Adipose tissue (tissue), 3 donors: ENCODE measurements around the gene CCDC169. TPM values are rescaled to one million over a fixed set of nuclear protein-coding genes. Genes with fewer than 3 reads are reported as not detected.

Source experiments
- H3K27ac ChIP-seq: one replicate; pipeline ENCODE4 v1.5.1; 2013; ENCODE audit warnings: low read depth, low read length
- WGBS, 3 donors: extraction: QIAGEN DNeasy Blood & Tissue Kit; methylation state at CpG; one replicate each; pipeline ENCODE4 v1.1.7; 2013; 5-methylcytosine and 5-hydroxymethylcytosine counted together
- polyA plus RNA-seq, 3 donors: library from polyadenylated mRNA; stranded (reverse); fragments of 200-250 nt; gene quantifications; one replicate each; pipeline ENCODE4 v1.2.3, GENCODE V29; 2013
- donor health status: healthy with polysubstance abuse.
- donor health status: Bipolar disorder and iron deficiency.
- donor health status: healthy.

CCDC169 gene
- polyA plus RNA-seq, 3 donors = 0.21 to 0.79 (median 0.24) TPM

DNA sequence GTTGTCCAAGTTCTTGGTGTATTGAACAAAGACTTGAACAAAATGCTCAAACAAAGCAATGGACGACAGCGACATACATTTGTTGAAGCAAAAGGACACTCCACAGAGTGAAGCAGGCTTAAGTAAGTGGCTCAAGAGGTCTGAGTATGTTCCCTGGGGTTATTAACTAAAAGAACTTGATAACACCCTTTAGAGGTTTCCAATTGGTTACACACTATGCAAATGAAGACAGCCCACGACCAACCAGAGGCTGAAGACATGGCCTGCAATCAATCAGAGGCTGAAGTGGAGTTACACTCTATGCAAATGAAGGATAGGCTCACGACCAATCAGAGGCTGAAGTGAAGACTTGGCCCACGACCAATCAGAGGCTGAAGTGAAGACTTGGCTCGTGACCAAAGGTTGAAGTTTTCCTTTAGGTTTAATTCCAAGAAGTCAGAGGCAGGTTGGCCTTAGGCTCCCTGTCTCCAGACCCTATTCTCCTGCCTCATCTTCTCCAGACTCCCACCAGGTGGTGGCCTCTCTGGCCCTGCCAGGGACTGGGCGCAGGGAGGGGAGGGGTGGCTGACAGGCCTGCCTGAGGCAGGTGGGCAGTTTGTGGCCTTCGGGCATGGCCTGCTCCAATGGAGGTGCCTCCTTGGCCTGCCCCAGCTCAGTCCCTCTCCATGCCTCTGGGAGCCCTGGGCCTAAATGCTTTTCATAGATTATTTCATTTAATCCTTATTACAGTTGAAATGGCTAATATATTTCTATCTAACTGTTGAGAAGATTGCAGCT is 38.1 kb downstream of the CCDC169 start:
- WGBS, 3 donors = 88 to 90% (median 90%) methylated on average over 8 of the region's 8 CpGs
- H3K27ac ChIP-seq = no peak overlapping the region

DNA sequence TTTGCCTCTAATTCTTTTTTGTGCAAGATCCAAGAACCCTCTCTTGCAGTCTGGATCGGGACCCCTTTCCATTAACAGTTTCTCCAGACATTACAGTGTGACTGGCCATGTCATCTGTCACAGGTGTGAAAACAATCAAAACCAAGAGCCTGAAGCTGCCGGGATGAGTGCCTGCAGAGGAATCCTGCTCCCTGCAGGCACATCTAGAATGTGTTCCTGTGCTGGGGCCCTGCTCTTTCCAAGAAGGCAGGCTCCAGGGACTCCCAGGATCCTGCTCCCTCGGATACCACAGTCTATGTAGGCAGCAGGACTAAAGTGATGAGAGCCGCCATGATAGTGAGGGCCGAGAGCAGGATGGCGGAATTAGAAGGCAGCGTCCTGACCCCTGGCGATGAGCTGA is 38.8 kb downstream of the CCDC169 start:
- 70 to 86% (median 84%) methylated on average over 8 of the region's 8 CpGs for WGBS, 3 donors
- no peak overlapping the region for H3K27ac ChIP-seq

DNA sequence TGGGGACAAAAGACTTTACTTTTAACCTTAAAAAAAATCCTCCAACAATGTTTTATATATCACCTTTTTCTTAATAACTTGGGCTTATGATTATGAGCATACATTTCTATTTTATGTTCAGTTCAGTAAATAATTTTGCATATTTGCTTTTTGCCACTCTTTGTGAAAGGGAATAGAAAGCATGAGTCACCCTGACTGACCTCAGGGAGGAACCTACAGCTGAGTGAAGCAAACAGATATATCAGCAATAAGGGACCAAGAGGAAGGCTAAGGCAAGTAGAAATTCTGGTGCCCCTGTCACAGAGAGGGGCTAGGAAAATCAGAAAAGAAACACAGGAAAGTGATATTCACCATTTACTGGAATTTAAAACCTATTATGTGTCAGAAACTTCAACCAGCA is 46.1 kb downstream of the CCDC169 start:
- H3K27ac ChIP-seq = no peak overlapping the region

DNA sequence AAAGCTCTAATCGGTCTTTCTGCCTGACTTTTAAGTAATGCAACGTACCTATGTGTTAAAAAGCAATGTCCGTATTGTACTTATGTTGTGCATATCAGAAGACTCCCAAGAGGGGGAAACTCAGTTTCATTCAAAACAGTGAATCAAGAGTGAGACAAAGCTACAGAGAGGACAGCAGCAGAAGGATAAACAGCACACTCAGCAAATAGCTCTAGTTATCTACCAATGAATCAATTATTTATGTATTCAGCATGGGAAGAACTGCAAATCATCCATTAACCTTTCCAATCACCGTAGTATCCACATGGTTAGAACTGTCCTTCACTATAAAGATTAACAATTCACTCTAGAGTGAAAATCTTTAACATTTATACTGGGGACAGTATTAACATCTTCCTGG is 46.6 kb downstream of the CCDC169 start:
- no peak overlapping the region for H3K27ac ChIP-seq
- WGBS, 3 donors = 79 to 83% (median 80%) methylated on average over 4 of the region's 4 CpGs

DNA sequence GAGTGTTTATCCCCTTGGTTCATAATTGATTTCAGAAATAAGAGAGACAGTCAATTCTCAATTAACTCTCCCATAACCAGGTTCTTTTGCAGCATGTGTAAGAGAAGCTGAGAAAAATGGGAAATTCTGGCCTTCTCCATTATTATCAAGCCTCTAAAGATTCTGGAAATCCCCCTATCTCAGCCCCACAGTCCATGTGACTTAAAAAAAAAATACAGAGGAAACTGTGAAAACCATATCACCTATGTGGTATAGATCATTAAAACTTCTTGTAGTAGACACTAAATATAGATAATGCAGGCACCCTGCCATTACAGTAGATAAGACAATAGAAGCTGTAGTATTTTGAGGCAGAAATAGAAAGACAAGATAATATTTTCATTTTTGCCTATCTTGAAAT is 48.9 kb downstream of the CCDC169 start:
- H3K27ac ChIP-seq = no peak overlapping the region

DNA sequence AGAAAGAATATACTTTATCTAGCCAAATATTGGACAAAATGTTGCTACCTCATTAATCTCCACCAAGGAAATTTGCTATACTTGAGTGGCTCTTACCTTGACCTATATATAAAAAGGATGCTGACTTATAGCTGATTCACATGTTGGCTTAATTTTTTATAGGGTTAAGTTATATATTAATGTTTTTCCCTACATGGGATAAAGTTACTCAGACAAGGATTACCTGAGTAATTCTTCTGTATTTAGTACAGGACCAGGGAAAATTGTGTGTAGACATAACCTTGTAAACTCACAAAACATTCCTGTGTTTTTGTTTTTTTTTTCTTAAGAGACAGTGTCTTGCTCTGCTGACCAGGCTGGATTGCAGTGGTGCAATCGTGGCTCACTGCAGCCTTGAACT is 52.6 kb downstream of the CCDC169 start:
- WGBS, 3 donors = 64 to 78% (median 65%) methylated on average over 1 of the region's 1 CpG
- no peak overlapping the region for H3K27ac ChIP-seq

DNA sequence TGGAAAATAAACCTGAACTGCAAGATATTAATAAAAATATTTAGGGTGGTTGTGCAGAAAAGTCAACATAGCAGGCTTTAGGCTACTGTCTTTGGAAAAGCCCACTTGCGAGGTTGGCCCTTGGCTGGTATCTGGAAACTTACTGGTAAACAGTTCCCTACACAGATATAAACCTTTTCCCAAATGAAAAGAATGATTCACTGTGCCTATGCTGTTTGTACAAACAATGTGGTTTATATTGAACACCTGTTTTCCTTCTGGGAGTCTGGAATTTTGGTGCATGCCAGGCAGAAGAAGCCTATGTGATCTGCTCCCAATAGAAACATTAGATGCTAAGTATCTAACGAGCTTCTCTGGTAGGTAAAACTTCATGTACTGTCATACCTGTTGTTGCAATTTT is 53.5 kb downstream of the CCDC169 start:
- H3K27ac ChIP-seq = no peak overlapping the region
- WGBS, 3 donors = 82 to 84% (median 83%) methylated on average over 2 of the region's 2 CpGs

DNA sequence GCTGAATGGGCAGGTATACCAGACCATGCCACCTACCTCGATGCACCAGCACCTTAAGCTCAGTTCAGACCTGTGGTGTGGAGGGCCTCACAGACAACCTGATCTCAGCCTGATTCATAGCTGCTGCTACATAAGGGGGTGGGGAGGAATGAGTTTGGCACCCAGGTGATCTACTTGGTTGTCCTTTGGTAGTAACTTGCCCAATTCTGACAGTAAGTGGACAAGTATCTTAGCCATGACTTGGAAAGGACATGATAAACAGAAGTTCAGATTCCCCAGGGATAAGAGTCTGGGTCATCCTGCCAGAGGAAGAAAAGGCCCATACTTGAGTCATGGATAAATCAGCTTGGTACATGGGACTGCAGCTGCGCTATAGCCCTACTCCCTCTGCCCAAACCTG is 54.9 kb downstream of the CCDC169 start:
- WGBS, 3 donors = 83 to 87% (median 86%) methylated on average over 2 of the region's 2 CpGs

DNA sequence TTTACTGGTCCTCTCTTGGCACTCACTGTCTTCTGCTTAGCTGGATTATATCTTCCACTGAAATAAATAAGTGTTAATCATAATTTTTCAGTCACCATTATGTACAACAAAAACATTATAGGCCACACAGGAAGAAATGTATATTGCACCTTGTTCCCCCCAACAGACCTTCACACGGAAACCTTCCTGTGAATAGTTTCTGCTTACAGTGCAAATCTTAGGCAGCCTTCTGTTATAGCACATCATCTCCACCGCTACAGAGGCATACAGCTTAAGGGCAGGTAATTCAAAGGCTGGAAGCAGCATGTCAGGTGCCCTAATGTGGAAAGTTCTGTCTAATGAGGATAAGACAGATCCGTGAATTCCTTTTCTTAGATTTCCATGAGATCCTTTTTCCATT is 66.4 kb downstream of the CCDC169 start:
- 74 to 81% (median 75%) methylated on average over 3 of the region's 3 CpGs for WGBS, 3 donors
- H3K27ac ChIP-seq = no peak overlapping the region

More for the DNA sequence above, 54.9 kb downstream of the CCDC169 start:
- no peak overlapping the region for H3K27ac ChIP-seq

DNA sequence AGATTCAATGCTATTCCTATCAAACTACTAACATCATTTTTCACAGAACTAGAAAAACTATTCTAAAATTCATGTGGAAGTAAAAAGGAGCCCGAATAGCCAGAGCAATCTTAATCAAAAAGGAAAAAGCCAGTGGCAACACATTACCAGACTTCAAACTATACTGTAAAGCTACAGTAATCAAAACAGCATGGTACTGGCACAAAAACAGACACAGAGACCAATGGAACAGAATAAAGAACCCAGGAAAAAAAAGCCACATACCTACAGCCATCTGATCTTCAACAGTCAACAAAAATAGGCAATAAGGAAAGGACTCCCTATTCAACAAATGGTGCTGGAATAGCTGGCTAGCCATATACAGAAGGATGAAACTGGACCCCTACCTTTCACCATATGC is 72.9 kb downstream of the CCDC169 start:
- WGBS, 3 donors = 67 to 96% (median 72%) methylated on average over 1 of the region's 1 CpG
- no peak overlapping the region for H3K27ac ChIP-seq

DNA sequence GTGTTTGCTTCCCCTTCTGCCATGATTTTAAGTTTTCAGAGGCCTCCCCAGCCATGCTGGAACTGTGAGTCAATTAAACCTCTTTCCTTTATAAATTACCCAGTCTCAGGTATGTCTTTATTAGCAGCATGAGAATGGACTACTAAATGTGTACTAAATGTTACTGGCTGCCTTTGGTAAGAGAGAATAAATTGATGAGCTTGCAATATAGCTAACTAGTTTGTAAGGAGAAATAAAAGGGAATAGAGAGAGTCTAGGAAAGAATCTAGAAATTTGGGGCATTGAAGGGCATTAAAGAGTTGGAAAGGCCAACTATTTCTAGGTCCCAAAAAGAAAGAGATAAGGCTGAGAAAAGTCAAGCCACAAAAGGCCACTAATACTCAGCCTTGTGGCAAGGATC is 77.7 kb downstream of the CCDC169 start:
- H3K27ac ChIP-seq = no peak overlapping the region

DNA sequence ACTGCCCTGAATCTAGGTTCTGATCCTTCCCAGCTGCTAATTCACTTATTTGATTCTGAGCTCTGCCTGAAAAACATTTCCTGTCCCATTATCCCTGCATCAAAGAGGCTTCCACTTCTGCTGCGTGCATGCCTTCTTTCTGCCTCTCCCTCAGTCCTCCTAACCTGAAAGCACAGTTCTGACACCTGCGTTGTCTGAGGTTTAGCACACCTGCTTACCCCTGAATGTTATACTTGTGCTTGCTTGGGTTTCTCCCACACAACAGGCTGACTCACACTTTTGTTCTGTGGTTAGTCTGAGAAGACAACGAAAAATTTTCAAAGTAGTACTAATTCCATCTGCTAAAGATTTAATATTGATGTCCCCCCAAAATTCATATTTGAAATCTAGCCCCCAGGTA is 80.2 kb downstream of the CCDC169 start:
- WGBS, 3 donors = 80 to 85% (median 83%) methylated on average over 3 of the region's 3 CpGs
- H3K27ac ChIP-seq = no peak overlapping the region

DNA sequence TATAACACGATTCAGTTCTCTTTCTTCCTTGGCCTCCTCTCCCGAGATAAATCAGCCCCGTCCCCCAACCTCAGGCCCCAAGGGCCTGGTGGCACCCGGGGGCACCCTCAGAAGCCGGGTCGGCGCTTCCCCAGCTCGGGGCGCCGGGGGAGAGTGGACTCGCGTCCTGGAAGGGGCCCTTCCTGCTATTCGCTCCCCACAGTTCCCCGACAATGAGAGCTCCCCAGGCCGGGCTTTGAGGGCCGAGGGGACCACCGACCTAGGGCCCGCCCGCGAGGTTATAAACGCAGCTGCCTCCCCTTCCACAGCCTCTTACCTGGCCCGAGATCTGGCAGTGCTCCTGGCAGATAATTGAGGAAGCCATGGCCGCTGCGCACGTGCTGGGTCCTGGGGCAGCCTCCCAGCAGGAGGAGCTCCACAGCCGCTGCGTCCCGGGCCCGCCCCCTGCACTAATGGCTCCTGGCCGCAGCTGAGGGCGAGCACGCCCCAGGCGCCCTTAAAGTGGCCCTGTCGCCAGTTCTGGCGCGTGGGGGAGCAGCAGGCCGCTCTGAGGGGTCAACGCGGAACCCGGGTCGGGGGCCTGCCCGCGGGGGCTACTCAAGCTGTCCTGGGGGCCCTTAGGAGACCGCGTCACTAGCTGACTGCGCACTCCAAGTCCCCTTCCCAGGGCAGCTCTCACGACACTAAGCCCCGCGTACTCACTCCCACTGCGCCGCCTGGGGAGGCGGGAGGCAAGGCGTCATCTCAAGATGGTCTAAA is 83.3 kb downstream of the CCDC169 start, which contains the start of gene SOHLH2:
TSS of gene SOHLH2 (minus strand) at position 394 of the 759 bp plus-strand sequence. CDS start at position 364, 30 bp downstream.
- WGBS, 3 donors = 92 to 94% (median 93%) methylated on average over 53 of the region's 53 CpGs
- H3K27ac ChIP-seq = no peak within 1 kb of the TSS

DNA sequence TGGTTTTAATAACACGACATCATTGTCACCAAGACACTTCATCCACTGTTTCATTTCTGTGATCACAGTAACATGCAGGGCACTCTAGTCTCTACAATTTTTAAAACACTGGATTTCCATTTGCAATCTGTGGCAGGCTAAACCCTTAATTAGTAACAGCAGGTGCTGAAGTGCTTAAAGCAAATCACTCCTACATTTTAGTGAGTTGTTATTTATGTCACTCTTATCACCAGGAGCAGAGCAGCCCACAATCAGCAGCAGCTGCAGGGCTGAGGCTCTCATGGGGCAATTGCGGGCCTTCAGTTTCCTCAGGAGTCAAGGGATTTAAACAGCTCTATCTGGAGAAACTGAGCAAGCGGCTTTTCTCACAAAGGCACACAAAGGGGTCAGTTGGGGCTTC is 84.8 kb downstream of the CCDC169 start:
- 68 to 82% (median 68%) methylated on average over 3 of the region's 3 CpGs for WGBS, 3 donors
- no peak overlapping the region for H3K27ac ChIP-seq

DNA sequence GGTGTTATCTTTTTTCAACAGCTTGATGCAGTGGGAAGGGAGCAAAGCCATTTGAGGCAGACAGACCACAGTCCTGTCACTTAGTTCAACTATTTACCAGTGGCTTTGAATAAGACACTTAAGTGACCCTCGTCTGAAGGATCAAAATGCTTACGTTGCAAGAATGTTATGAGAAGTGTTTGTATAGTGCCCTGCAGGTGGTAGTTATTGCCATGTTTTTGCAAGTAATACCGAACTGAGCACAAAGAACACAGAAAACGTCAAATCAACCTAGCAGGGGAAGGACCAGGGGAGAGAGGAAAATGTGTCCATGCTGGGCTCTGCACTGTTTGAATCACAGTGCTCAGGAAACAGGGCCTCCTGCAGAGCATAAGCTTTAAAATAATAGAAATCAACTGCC is 86.0 kb downstream of the CCDC169 start:
- 62 to 87% (median 84%) methylated on average over 4 of the region's 4 CpGs for WGBS, 3 donors
- H3K27ac ChIP-seq = no peak overlapping the region

DNA sequence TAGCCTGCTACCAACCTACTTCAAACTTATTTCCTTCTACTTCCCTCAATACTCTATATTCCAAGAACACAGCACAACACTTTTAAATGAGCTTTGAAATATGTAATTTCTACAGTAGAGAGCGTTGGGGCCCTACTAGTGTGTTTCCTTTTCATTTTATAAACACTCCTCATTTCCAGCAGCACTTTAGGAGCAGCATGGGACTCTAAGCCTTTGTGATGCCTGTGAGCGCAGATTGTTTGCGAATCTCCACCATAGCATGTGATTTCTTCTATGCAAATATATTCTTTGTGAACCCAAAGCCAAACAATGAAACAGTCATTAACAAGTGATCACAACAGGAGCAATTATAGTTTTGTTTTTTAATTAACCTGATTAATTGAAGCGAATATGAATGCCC is 86.9 kb downstream of the CCDC169 start:
- no peak overlapping the region for H3K27ac ChIP-seq
- 87 to 90% (median 87%) methylated on average over 4 of the region's 4 CpGs for WGBS, 3 donors

DNA sequence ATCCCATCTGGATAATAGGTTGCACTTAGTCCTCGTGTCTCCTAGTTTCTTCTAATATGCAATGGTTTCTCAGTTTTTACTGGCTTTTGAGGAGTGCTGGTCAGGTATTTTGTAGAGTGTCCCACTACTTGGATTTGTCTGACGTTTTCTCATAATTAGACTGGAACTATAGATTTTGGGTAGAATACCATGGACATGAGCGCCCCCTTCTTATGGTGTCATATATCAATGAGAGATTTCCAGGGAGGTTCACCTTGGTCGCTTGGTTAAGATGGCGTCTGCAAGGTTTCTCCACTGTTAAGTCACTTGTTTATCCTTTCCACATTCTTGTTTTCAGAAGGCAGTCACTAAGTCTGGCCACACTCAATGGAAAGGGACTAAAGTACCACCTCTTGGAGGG is 89.9 kb downstream of the CCDC169 start:
- H3K27ac ChIP-seq = no peak overlapping the region
- WGBS, 3 donors = 80 to 86% (median 83%) methylated on average over 5 of the region's 5 CpGs

DNA sequence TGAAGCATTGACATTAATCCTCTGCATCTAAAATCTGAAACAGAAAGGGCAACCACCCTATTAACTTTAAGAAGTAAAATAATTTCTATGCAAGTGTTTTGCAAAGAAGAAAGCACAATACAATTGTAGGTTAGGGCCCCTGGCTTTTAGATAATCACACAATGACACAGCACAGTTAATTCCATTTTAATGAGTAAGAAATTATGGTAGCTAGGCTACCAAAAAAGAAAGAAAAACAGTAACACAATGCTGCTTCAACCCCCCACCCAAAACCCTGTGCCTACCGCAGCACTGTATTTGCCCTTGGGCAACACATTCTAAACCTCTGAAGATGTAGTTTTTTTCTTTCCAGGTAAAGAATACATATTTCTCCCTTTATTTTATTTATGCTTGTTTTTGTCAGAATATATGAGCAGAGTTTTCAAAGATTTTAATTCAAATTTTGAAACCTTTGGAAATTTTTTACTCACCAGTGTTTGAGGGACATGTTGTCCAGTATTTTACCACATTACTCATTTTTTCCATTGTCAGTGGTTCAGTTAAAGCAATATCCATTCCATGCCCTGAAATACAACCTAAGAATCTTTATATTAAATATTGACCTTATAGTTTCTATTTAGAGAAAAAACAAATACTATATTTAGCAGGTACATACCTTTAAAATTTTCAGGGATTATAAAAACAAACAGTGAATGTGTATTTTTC is 104.3 kb downstream of the CCDC169 start:
- H3K27ac ChIP-seq = no peak overlapping the region
- 88 to 92% (median 90%) methylated on average over 1 of the region's 1 CpG for WGBS, 3 donors

DNA sequence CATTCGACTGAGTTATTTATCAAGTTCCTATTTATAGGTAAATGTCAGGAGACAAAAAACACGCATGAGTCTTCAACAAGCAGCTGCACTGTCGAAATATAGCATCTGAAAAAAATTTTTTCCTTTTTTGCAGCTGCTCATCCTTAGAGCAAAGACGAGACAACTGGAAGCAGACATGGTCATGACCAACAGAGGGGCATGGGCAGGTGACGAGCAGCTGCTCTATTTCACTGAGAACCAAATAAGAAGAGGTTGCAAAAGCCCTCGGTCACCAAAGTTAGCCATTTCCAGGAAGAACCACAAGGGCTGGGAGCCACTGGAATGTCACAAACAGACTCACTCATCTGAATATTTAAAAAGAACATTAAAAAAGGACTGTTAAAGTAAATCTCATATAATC is 105.4 kb downstream of the CCDC169 start:
- H3K27ac ChIP-seq = no peak overlapping the region
- WGBS, 3 donors = 72 to 78% (median 77%) methylated on average over 6 of the region's 6 CpGs
